K562 (cell line): ENCODE results near the gene SLC20A1. TPM values are rescaled to one million over a fixed set of nuclear protein-coding genes. Genes with fewer than 3 reads are reported as not detected.

ENCODE experiments used
- BRCA1 ChIP-seq, 2 experiments: fragments of 450-650 bp in 1 of 2; sonication (generic) in 1 of 2; formaldehyde crosslinking in 1 of 2; IDR thresholded peaks; 2 replicates each; pipeline versions ENCODE4 v1.5.0 to v1.6.1; 2017 to 2020; ENCODE audit warnings: mild to moderate bottlenecking in 1 of 2, missing genetic modification reagents in 1 of 2
- CAMTA2 ChIP-seq: fragments of 250-450 bp; sonication (Bioruptor Pico); conservative IDR thresholded peaks from 2 replicates; pipeline ENCODE4 v1.5.1; 2022
- CHD1 ChIP-seq: fragments of 200-600 bp; sonication (generic); IDR thresholded peaks from one replicate; pipeline ENCODE4 v1.6.1; 2012; ENCODE audit warnings: mild to moderate bottlenecking, moderate library complexity, low read length, inconsistent platforms
- CTBP1 ChIP-seq: fragments of 450-650 bp; IDR thresholded peaks from 2 replicates; pipeline ENCODE4 v1.6.1; 2016; ENCODE audit warnings: borderline replicate concordance
- GATA2 ChIP-seq: sonication (generic); formaldehyde crosslinking; IDR thresholded peaks from 2 replicates; pipeline ENCODE4 v1.4.0; 2020; ENCODE audit warnings: mild to moderate bottlenecking, missing genetic modification reagents
- HOXB6 ChIP-seq: fragments of 250-450 bp; sonication (Bioruptor Pico); IDR thresholded peaks from 2 replicates; pipeline ENCODE4 v1.5.1; 2022; ENCODE audit warnings: mild to moderate bottlenecking, borderline replicate concordance
- ILK ChIP-seq: fragments of 450-650 bp; IDR thresholded peaks from 2 replicates; pipeline ENCODE4 v1.6.1; 2016; ENCODE audit warnings: missing genetic modification characterization, low read depth, mild to moderate bottlenecking, missing compliant biosample characterization, moderate library complexity, borderline replicate concordance
- IRF9 ChIP-seq: fragments of 450-650 bp; IDR thresholded peaks from 2 replicates; pipeline ENCODE4 v1.6.1; 2016; ENCODE audit warnings: missing biosample characterization, missing genetic modification characterization
- KLF13 ChIP-seq: fragments of 450-650 bp; IDR thresholded peaks from 2 replicates; pipeline ENCODE4 v1.6.1; 2016; ENCODE audit warnings: missing genetic modification characterization, low read depth, mild to moderate bottlenecking, missing compliant biosample characterization, moderate library complexity, borderline replicate concordance
- MIER1 ChIP-seq: fragments of 450-650 bp; IDR thresholded peaks from 2 replicates; pipeline ENCODE4 v1.6.1; 2016; ENCODE audit warnings: antibody characterized with exemption, mild to moderate bottlenecking, low read depth
- MLLT1 ChIP-seq, 2 experiments: fragments of 450-650 bp; IDR thresholded peaks; 2 replicates each; pipeline ENCODE4 v1.6.1; 2016
- MYNN ChIP-seq, 2 experiments: sonication (generic); formaldehyde crosslinking in 1 of 2; IDR thresholded peaks; 2 replicates each; pipeline versions ENCODE4 v1.5.0 to v1.6.1; 2016 to 2020; ENCODE audit warnings: antibody characterized with exemption in 1 of 2, missing genetic modification reagents in 1 of 2
- NONO ChIP-seq, 2 experiments: fragments of 200-400 bp in 1 of 2; fragments of 450-650 bp in 1 of 2; formaldehyde crosslinking in 1 of 2; IDR thresholded peaks; 2 replicates each; pipeline ENCODE4 v1.6.1; 2017; ENCODE audit warnings: low read depth in 2 of 2, mild to moderate bottlenecking in 2 of 2, moderate library complexity in 2 of 2, low read length in 1 of 2
- NRF1 ChIP-seq, 2 experiments: fragments of 450-650 bp; IDR thresholded peaks in 1 of 2; conservative IDR thresholded peaks in 1 of 2; 2 replicates each; pipeline ENCODE4 v1.6.1; 2014; ENCODE audit warnings: mild to moderate bottlenecking in 2 of 2
- POLR2B ChIP-seq: fragments of 450-650 bp; IDR thresholded peaks from 2 replicates; pipeline ENCODE4 v1.6.1; 2018; ENCODE audit warnings: low read depth; ENCODE audit not compliant: partially characterized antibody
- RBFOX2 ChIP-seq: fragments of 200-400 bp; formaldehyde crosslinking; IDR thresholded peaks from 2 replicates; pipeline ENCODE4 v1.6.1; 2017; ENCODE audit warnings: low read depth, mild to moderate bottlenecking, low read length, moderate library complexity
- RHOXF2B ChIP-seq: fragments of 250-450 bp; sonication (Bioruptor Pico); conservative IDR thresholded peaks from 2 replicates; pipeline ENCODE4 v1.5.1; 2021
- SAP30 ChIP-seq: fragments of 200-600 bp; sonication (generic); IDR thresholded peaks from 2 replicates; pipeline ENCODE4 v1.6.1; 2012; ENCODE audit warnings: borderline replicate concordance, low read depth, mild to moderate bottlenecking, moderate library complexity, low read length, control low read depth, inconsistent platforms; ENCODE audit not compliant: insufficient read depth, poor library complexity, severe bottlenecking
- ZC3H11A ChIP-seq: IDR thresholded peaks from 2 replicates; pipeline ENCODE4 v1.6.1; 2012; ENCODE audit warnings: low read depth, low read length, improper control_type of control experiment
- ZNF184 ChIP-seq: sonication (generic); formaldehyde crosslinking; IDR thresholded peaks from 2 replicates; pipeline ENCODE4 v1.5.0; 2020; ENCODE audit warnings: missing genetic modification reagents
- ZNF232 ChIP-seq: sonication (generic); formaldehyde crosslinking; IDR thresholded peaks from 2 replicates; pipeline ENCODE4 v1.8.0; 2022; ENCODE audit warnings: mild to moderate bottlenecking, missing genetic modification reagents
- ZNF274 ChIP-seq: IDR thresholded peaks from 2 replicates; pipeline ENCODE4 v1.6.1; 2011; ENCODE audit warnings: low read depth, mild to moderate bottlenecking, low read length, moderate library complexity, borderline replicate concordance
- ZNF41 ChIP-seq: fragments of 250-450 bp; sonication (Bioruptor Pico); conservative IDR thresholded peaks from 2 replicates; pipeline ENCODE4 v1.4.0; 2020; ENCODE audit warnings: mild to moderate bottlenecking
- polyA plus RNA-seq, 8 experiments: library from polyadenylated mRNA; depleted of rRNA in 4 of 8; stranded (reverse) in 5 of 8; unstranded in 3 of 8; fragments of >200 nt; fragmentation: Nextera tagmentation in 2 of 8; fragmentation: Illumina TruSeq in 1 of 8; extraction: Ambion mirVana in 2 of 8; extraction: Trizol in 1 of 8; gene quantifications; 2 replicates each; pipeline versions ENCODE4 v1.2.1 to v1.2.3, GENCODE V29; 2011 to 2014; ENCODE audit warnings: inconsistent platforms in 1 of 8, missing spikeins in 1 of 8
- total RNA-seq, 7 experiments: library from RNA; depleted of rRNA in 6 of 7; stranded (reverse); fragments of >200 nt in 6 of 7; fragmentation: Illumina TruSeq in 2 of 7; extraction: Trizol in 2 of 7; gene quantifications; 2 replicates each; pipeline versions ENCODE4 v1.2.1 to v1.2.3, GENCODE V29; 2011 to 2021; ENCODE audit warnings: low replicate concordance in 1 of 7
- TF ChIP-seq, protein P1 (sequence below): fragments of 200-400 bp; formaldehyde crosslinking; IDR thresholded peaks from 2 replicates; pipeline ENCODE4 v1.6.1; 2017; ENCODE audit warnings: mild to moderate bottlenecking, low read depth, low read length, moderate library complexity

SLC20A1 gene
- total and polyA plus RNA-seq, 9 of the 15 experiments (the other 6 are each of a cell fraction or from before 2014, with no cell fraction given): 53.8 to 150 (median 74.7) TPM

- TF ChIP-seq ZC3H11A: no peak
- peak; percentile 57 to 59 for TF ChIP-seq NRF1 (conservative IDR thresholded peaks at IDR 0.05 in 1 of 2, IDR thresholded peaks at IDR 0.05 in 1 of 2)
- no peak for TF ChIP-seq ZNF41
- TF ChIP-seq, protein P1, sequence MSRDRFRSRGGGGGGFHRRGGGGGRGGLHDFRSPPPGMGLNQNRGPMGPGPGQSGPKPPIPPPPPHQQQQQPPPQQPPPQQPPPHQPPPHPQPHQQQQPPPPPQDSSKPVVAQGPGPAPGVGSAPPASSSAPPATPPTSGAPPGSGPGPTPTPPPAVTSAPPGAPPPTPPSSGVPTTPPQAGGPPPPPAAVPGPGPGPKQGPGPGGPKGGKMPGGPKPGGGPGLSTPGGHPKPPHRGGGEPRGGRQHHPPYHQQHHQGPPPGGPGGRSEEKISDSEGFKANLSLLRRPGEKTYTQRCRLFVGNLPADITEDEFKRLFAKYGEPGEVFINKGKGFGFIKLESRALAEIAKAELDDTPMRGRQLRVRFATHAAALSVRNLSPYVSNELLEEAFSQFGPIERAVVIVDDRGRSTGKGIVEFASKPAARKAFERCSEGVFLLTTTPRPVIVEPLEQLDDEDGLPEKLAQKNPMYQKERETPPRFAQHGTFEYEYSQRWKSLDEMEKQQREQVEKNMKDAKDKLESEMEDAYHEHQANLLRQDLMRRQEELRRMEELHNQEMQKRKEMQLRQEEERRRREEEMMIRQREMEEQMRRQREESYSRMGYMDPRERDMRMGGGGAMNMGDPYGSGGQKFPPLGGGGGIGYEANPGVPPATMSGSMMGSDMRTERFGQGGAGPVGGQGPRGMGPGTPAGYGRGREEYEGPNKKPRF: no peak
- TF ChIP-seq KLF13 (tag): no peak
- no peak for TF ChIP-seq ZNF274
- TF ChIP-seq RHOXF2B: no peak
- no peak for TF ChIP-seq CHD1
- no peak for TF ChIP-seq MIER1
- TF ChIP-seq POLR2B: no peak
- no peak for TF ChIP-seq HOXB6 (CRISPR knock-in tag)
- no peak for TF ChIP-seq MLLT1 (IDR thresholded peaks at IDR 0.05)
- TF ChIP-seq IRF9 (tag): no peak
- TF ChIP-seq ZNF232 (CRISPR knock-in tag): no peak
- no peak for TF ChIP-seq ILK (tag)
- no peak for TF ChIP-seq BRCA1 (IDR thresholded peaks at IDR 0.05)
- TF ChIP-seq BRCA1 (CRISPR knock-in tag; IDR thresholded peaks at IDR 0.05): no peak
- no peak for TF ChIP-seq GATA2
- TF ChIP-seq CAMTA2 (CRISPR knock-in tag): no peak
- no peak for TF ChIP-seq NONO (IDR thresholded peaks at IDR 0.05; ENCODE audit: low read depth in 2 of 2, low read length in 1 of 2)
- TF ChIP-seq ZNF184: no peak
- no peak for TF ChIP-seq SAP30
- 0 out of 2 replicates have a peak, but pooled peaks have one; percentile 29 for TF ChIP-seq RBFOX2
- peak; percentile 82 for TF ChIP-seq CTBP1
- TF ChIP-seq MYNN (IDR thresholded peaks at IDR 0.05): 0 out of 2 replicates have a peak, but pooled peaks have one; percentile 57
- no peak for TF ChIP-seq MYNN (CRISPR knock-in tag; IDR thresholded peaks at IDR 0.05)
Measured at GRCh38 chr2:112712903-112713584, 67.3 kb downstream of the SLC20A1 start (continued).
